DMS53 treated with DMSO at 0.1 percent for 48 hours (cell line): ENCODE measurements around the gene NT5DC2.

Source experiments
- DNase-seq: peaks from one replicate; lab custom pipeline; 2025; ENCODE audit not compliant: unreplicated experiment; lab: John Stamatoyannopoulos, UW

The NT5DC2 gene

GRCh38 chr3:52525680-52526561 lies 7.7 kb downstream of the NT5DC2 start:
- DNase-seq = no peak

GRCh38 chr3:52524752-52525679 lies 8.6 kb downstream of the NT5DC2 start:
- DNase-seq = no peak

- no peak for DNase-seq
Measured at GRCh38 chr3:52524258-52524751, 9.4 kb downstream of the NT5DC2 start.

- DNase-seq = no peak
Measured at GRCh38 chr3:52523386-52524257, 10.0 kb downstream of the NT5DC2 start.

- DNase-seq = no peak
Measured at GRCh38 chr3:52522651-52523251, 10.9 kb downstream of the NT5DC2 start.

GRCh38 chr3:52521881-52522650 lies 11.6 kb downstream of the NT5DC2 start:
- DNase-seq = no peak

GRCh38 chr3:52521488-52521824 lies 12.2 kb downstream of the NT5DC2 start:
- no peak for DNase-seq

- DNase-seq = no peak
Measured at GRCh38 chr3:52520716-52521487, 12.8 kb downstream of the NT5DC2 start.

GRCh38 chr3:52520141-52520667 lies 13.5 kb downstream of the NT5DC2 start:
- DNase-seq = no peak

GRCh38 chr3:52519445-52520140 lies 14.1 kb downstream of the NT5DC2 start:
- DNase-seq = no peak

GRCh38 chr3:52518723-52519444 lies 14.8 kb downstream of the NT5DC2 start:
- no peak for DNase-seq

- no peak for DNase-seq
Measured at GRCh38 chr3:52517796-52518722, 15.6 kb downstream of the NT5DC2 start.

GRCh38 chr3:52516509-52517195 lies 17.0 kb downstream of the NT5DC2 start:
- no peak for DNase-seq

- no peak for DNase-seq
Measured at GRCh38 chr3:52515192-52515591, 18.5 kb downstream of the NT5DC2 start.

GRCh38 chr3:52514576-52514975 lies 19.1 kb downstream of the NT5DC2 start:
- DNase-seq = no peak

- no peak for DNase-seq
Measured at GRCh38 chr3:52513281-52513680, 20.4 kb downstream of the NT5DC2 start.
